HCEC 1CT (cell line): ENCODE data around the gene TM9SF1.
"Not testable (repeated sequence)": the region's sequence is repeated elsewhere in the genome, so short reads cannot be mapped to it uniquely, and the experiment has no call there.

Experiments used
- DNase-seq: peaks from one replicate; pipeline ENCODE4 v3.0.0-alpha.2; 2017

The TM9SF1 gene

GRCh38 chr14:24222987-24223386, 27.7 kb upstream of the TM9SF1 start:
- not testable (repeated sequence) for DNase-seq

GRCh38 chr14:24219521-24219920, 24.3 kb upstream of the TM9SF1 start:
- no peak for DNase-seq

- no peak for DNase-seq
These were observed 23.8 kb upstream of the TM9SF1 start for GRCh38 chr14:24219080-24219479.

- not testable (repeated sequence) for DNase-seq
These were observed 21.6 kb upstream of the TM9SF1 start for GRCh38 chr14:24216876-24217275.

- no peak for DNase-seq
These were observed 21.1 kb upstream of the TM9SF1 start for GRCh38 chr14:24216345-24216699.

- peak; percentile 82 for DNase-seq
These were observed 20.5 kb upstream of the TM9SF1 start, which contains the start of gene MDP1 for GRCh38 chr14:24215495-24216344. MDP1 (minus strand) TSS chr14:24216066; CDS start chr14:24215955, 111 bp downstream.

GRCh38 chr14:24213866-24214662, 18.8 kb upstream of the TM9SF1 start:
- DNase-seq: no peak

GRCh38 chr14:24212924-24213865, 18.0 kb upstream of the TM9SF1 start, which contains the start of gene CHMP4A:
CHMP4A (minus strand) TSS chr14:24213488; CDS start chr14:24213439, 49 bp downstream.
- DNase-seq: peak; percentile 98

GRCh38 chr14:24211311-24211710, 16.1 kb upstream of the TM9SF1 start:
- DNase-seq: no peak

- DNase-seq: no peak
These were observed 12.4 kb upstream of the TM9SF1 start for GRCh38 chr14:24207625-24208024.

GRCh38 chr14:24207104-24207551, 11.9 kb upstream of the TM9SF1 start:
- DNase-seq: no peak

- DNase-seq: no peak
These were observed 11.2 kb upstream of the TM9SF1 start for GRCh38 chr14:24206260-24207103.

- no peak for DNase-seq
These were observed 9.2 kb upstream of the TM9SF1 start for GRCh38 chr14:24204163-24205146.

GRCh38 chr14:24203249-24203886, 8.1 kb upstream of the TM9SF1 start:
- not testable (repeated sequence) for DNase-seq

- DNase-seq: not testable (repeated sequence)
These were observed 7.3 kb upstream of the TM9SF1 start for GRCh38 chr14:24202538-24202937.

- no peak for DNase-seq
These were observed 3.7 kb upstream of the TM9SF1 start for GRCh38 chr14:24198814-24199524.

- DNase-seq: no peak
These were observed 1.8 kb upstream of the TM9SF1 start for GRCh38 chr14:24197056-24197450.

GRCh38 chr14:24196071-24197055, 1.1 kb upstream of the TM9SF1 start:
- peak; percentile 20 for DNase-seq
